ENCODE data around the gene CD9.

- TF ChIP-seq, protein P1, sequence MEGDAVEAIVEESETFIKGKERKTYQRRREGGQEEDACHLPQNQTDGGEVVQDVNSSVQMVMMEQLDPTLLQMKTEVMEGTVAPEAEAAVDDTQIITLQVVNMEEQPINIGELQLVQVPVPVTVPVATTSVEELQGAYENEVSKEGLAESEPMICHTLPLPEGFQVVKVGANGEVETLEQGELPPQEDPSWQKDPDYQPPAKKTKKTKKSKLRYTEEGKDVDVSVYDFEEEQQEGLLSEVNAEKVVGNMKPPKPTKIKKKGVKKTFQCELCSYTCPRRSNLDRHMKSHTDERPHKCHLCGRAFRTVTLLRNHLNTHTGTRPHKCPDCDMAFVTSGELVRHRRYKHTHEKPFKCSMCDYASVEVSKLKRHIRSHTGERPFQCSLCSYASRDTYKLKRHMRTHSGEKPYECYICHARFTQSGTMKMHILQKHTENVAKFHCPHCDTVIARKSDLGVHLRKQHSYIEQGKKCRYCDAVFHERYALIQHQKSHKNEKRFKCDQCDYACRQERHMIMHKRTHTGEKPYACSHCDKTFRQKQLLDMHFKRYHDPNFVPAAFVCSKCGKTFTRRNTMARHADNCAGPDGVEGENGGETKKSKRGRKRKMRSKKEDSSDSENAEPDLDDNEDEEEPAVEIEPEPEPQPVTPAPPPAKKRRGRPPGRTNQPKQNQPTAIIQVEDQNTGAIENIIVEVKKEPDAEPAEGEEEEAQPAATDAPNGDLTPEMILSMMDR (IDR thresholded peaks at IDR 0.05; ENCODE audit: insufficient read depth, low read length) = no peak
- TF ChIP-seq GABPA (IDR thresholded peaks at IDR 0.05; ENCODE audit: low read depth) = no peak
- TF ChIP-seq, protein P2, sequence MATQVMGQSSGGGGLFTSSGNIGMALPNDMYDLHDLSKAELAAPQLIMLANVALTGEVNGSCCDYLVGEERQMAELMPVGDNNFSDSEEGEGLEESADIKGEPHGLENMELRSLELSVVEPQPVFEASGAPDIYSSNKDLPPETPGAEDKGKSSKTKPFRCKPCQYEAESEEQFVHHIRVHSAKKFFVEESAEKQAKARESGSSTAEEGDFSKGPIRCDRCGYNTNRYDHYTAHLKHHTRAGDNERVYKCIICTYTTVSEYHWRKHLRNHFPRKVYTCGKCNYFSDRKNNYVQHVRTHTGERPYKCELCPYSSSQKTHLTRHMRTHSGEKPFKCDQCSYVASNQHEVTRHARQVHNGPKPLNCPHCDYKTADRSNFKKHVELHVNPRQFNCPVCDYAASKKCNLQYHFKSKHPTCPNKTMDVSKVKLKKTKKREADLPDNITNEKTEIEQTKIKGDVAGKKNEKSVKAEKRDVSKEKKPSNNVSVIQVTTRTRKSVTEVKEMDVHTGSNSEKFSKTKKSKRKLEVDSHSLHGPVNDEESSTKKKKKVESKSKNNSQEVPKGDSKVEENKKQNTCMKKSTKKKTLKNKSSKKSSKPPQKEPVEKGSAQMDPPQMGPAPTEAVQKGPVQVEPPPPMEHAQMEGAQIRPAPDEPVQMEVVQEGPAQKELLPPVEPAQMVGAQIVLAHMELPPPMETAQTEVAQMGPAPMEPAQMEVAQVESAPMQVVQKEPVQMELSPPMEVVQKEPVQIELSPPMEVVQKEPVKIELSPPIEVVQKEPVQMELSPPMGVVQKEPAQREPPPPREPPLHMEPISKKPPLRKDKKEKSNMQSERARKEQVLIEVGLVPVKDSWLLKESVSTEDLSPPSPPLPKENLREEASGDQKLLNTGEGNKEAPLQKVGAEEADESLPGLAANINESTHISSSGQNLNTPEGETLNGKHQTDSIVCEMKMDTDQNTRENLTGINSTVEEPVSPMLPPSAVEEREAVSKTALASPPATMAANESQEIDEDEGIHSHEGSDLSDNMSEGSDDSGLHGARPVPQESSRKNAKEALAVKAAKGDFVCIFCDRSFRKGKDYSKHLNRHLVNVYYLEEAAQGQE (IDR thresholded peaks at IDR 0.05; ENCODE audit: insufficient replicate concordance, low read depth) = no peak
Measured at GRCh38 chr12:6280672-6281071, 80.5 kb downstream of the CD9 start.

Data from HL-60 (cell line).